ENCODE measurements around the gene PLA2G3.

- TF ChIP-seq, protein P1, sequence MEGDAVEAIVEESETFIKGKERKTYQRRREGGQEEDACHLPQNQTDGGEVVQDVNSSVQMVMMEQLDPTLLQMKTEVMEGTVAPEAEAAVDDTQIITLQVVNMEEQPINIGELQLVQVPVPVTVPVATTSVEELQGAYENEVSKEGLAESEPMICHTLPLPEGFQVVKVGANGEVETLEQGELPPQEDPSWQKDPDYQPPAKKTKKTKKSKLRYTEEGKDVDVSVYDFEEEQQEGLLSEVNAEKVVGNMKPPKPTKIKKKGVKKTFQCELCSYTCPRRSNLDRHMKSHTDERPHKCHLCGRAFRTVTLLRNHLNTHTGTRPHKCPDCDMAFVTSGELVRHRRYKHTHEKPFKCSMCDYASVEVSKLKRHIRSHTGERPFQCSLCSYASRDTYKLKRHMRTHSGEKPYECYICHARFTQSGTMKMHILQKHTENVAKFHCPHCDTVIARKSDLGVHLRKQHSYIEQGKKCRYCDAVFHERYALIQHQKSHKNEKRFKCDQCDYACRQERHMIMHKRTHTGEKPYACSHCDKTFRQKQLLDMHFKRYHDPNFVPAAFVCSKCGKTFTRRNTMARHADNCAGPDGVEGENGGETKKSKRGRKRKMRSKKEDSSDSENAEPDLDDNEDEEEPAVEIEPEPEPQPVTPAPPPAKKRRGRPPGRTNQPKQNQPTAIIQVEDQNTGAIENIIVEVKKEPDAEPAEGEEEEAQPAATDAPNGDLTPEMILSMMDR (IDR thresholded peaks at IDR 0.05) = no peak
- no peak for TF ChIP-seq EP300 (IDR thresholded peaks at IDR 0.05)
Measured at GRCh38 chr22:31173386-31174145, 33.3 kb upstream of the PLA2G3 start.
